Mucosa of rectum (tissue), 2 donors: Measurements from ENCODE around the gene CLEC2L.

ENCODE experiments used
- H3K27ac ChIP-seq, 2 donors: one replicate each; pipeline ENCODE4 v1.7.0; 2013; ENCODE audit warnings: inconsistent platforms in 2 of 2, low read depth in 2 of 2, low read length in 2 of 2
- H3K27me3 ChIP-seq, 2 donors: one replicate each; pipeline ENCODE4 v1.7.0; 2013; ENCODE audit warnings: low read length in 2 of 2; ENCODE audit not compliant: control insufficient read depth in 2 of 2, insufficient read depth in 2 of 2
- H3K36me3 ChIP-seq, 2 donors: one replicate each; pipeline ENCODE4 v1.7.0; 2013; ENCODE audit warnings: low read length in 2 of 2; ENCODE audit not compliant: control insufficient read depth in 2 of 2, insufficient read depth in 2 of 2
- H3K4me1 ChIP-seq, 2 donors: one replicate each; pipeline ENCODE4 v1.7.0; 2013; ENCODE audit warnings: low read length in 2 of 2, mild to moderate bottlenecking in 1 of 2; ENCODE audit not compliant: control insufficient read depth in 2 of 2, insufficient read depth in 2 of 2
- H3K4me3 ChIP-seq, 2 donors: one replicate each; pipeline ENCODE4 v1.7.0; 2013; ENCODE audit warnings: low read length in 2 of 2
- H3K9ac ChIP-seq, 2 donors: one replicate each; pipeline ENCODE4 v1.7.0; 2013; ENCODE audit warnings: low read length in 2 of 2, low read depth in 1 of 2, mild to moderate bottlenecking in 1 of 2
- H3K9me3 ChIP-seq, 2 donors: one replicate each; pipeline ENCODE4 v1.7.0; 2013; ENCODE audit warnings: low read length in 2 of 2; ENCODE audit not compliant: control insufficient read depth in 2 of 2
- donor health status: healthy.
- donor health status: Normal muscosa, but diverticular disease.

CLEC2L gene

DNA sequence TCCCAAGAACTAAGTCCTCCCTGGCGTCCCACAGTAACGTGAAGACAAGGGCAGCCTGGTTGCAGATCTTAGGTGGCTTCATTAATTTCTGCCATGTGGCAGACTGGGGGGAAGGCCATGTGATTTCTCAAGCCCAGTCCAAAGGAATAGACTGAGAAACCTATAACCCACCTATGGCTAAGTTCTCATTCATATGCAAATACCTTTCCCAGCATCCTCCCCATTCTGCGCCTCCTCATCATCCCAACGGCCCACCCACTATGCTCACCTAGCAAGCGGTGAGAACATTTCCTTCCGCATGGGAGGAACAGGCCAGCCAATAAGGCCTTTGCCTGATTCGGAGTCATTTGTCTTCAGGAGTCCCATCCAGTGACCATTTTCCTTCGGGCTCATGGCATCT is 8.2 kb upstream of the CLEC2L start:
- Histone ChIP-seq H3K9ac (no peak overlapping the region), H3K36me3 (no peaks in the 10 kb centered on the region), H3K27ac (no peak overlapping the region), H3K4me3 (no peak overlapping the region), H3K27me3 (no peaks in the 10 kb centered on the region), H3K4me1 (no peaks in the 10 kb centered on the region), H3K9me3 (no peaks in the 10 kb centered on the region)

DNA sequence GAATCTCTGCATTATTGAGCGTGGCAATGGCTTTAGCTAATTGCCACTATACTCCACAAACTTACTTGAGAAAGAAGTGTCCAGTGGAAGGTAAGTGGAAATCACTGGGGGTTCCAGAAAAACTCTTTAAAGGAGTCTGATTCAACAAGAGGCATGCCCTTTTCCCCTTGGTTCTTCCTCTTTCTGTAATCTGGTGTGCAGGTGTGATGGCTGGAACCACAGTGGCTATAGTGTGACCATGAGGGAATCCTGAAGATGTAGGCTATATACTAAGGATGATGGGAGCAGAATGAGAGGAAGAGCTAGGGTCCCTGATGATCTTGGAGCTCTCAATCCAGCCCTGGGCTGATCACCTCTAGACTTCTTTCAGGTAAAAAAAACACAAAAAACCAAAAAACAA is 2.0 kb upstream of the CLEC2L start:
- no peak overlapping the region for H3K9ac ChIP-seq
- H3K36me3 ChIP-seq, result no peaks in the 10 kb centered on the region
- H3K4me1 ChIP-seq, result no peaks in the 10 kb centered on the region
- no peak overlapping the region for H3K4me3 ChIP-seq
- H3K9me3 ChIP-seq, result no peaks in the 10 kb centered on the region
- no peak overlapping the region for H3K27ac ChIP-seq
- peaks cover 15 to 26% of the 10 kb centered on the region in 2 donors for H3K27me3 ChIP-seq

DNA sequence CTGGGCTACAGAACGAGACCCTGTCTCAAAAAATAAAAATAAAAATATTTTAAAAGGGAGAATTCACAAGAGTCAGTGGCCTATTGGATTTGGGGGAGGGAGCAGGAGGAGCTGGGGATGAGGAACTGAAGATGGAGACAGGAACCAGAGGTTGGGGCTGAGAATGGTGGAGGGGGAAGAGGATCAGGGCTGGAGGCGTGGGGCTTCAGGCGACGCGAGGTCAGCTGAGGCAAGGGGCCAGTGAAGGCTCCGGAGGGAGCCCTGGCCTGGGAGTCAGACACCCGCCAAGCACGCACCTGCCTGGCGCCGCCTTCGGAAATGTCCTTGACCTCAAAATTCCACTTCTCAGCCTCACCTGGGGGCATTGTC is 671 bp upstream of the CLEC2L start:
- Histone ChIP-seq H3K4me3 (no peak overlapping the region), H3K9ac (no peak overlapping the region), H3K27ac (no peak overlapping the region), H3K4me1 (no peaks in the 10 kb centered on the region), H3K36me3 (no peaks in the 10 kb centered on the region), H3K27me3 (peaks cover 15 to 26% of the 10 kb centered on the region in 2 donors), H3K9me3 (no peaks in the 10 kb centered on the region)

DNA sequence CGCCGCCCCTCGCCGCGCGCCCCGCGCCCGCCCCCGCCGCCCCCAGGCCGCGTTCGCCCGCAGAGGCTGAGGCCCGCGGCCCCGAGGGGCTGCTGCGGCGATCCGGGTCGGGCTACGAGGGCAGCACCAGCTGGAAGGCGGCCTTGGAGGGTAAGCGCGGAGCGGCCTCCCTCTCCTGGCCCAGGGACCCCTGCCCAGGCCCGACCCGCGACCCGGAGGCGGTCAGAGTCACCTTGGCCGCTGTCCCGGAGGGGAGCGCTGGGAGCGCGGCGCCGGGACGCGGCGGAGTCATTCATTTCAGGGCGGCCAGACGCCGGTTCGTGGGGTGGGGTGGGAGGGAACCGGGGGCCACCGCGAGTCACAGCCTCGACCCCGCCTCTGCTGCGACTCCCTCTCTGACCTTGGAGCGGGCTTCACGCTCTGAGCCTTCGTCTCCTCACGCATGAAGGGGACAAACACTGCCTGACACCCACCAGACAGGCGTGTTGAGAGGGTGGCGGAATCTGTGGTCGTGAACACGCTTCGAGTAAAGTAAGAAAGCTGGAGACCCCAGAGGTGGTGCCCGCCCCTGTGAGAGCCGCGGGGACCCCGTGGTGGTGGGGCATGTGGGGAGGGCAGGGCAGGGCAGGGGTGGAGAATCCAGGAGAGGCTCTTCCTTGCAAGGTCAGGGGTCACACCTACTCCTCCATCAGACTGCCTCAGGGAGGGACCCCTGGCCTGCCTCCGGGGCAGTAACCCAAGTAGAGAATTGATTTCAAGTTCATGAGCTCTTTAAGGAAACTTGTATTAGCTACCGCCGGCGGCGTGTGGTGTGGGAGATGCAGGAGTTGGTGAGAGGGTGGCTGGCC is 707 bp downstream of the CLEC2L start:
- H3K27me3 ChIP-seq, result peaks cover 15 to 26% of the 10 kb centered on the region in 2 donors
- H3K27ac ChIP-seq, result no peak overlapping the region
- no peaks in the 10 kb centered on the region for H3K9me3 ChIP-seq
- no peaks in the 10 kb centered on the region for H3K4me1 ChIP-seq
- H3K9ac ChIP-seq, result no peak overlapping the region
- H3K36me3 ChIP-seq, result no peaks in the 10 kb centered on the region
- H3K4me3 ChIP-seq, result no peak overlapping the region

DNA sequence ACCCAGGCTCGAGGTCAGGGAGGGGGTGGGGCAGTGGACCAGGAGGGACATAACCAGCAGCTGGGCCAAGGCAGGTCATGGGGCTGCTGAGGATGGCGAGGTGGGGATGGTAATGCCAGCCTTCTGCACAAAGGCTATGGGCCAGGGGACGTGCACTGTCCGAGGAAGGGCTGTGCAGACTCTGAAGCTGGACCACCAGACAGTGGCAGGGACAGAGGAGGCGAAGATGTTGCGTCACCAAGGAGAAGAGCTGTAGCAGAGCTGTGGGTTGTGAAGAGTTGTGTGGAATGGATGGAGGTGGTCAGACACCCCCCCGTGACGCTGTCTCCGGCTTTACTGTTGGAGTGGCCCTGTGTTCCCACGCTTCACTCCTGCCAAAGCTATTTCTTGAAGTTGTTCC is 1.8 kb downstream of the CLEC2L start:
- Histone ChIP-seq H3K4me1 (no peaks in the 10 kb centered on the region), H3K27ac (no peak overlapping the region), H3K36me3 (no peaks in the 10 kb centered on the region), H3K4me3 (no peak overlapping the region), H3K9me3 (no peaks in the 10 kb centered on the region), H3K9ac (no peak overlapping the region), H3K27me3 (peaks cover 15 to 26% of the 10 kb centered on the region in 2 donors)

DNA sequence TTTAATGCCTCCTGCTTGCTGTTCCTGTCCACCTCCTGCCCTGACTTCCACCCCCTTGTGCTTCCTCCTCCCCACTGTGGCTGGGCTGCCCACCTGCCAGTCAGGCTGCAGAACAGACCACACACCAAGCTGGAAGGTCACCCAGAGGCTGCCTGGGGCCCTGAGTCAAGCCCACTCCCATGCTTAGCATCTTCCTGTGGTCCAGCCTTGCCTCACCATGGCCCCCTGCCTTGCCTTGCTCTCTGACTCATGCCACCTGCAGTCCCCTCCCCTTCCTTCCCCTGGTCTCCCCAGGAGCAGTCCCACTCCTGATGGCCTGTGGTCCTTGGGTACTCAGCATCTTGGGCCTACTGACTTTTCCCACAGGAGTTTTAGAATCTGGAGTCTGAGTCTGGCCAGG is 2.3 kb downstream of the CLEC2L start:
- H3K27me3 ChIP-seq, result peaks cover 15 to 26% of the 10 kb centered on the region in 2 donors
- H3K4me1 ChIP-seq, result no peaks in the 10 kb centered on the region
- no peak overlapping the region for H3K4me3 ChIP-seq
- no peak overlapping the region for H3K27ac ChIP-seq
- no peaks in the 10 kb centered on the region for H3K9me3 ChIP-seq
- no peak overlapping the region for H3K9ac ChIP-seq
- H3K36me3 ChIP-seq, result no peaks in the 10 kb centered on the region

DNA sequence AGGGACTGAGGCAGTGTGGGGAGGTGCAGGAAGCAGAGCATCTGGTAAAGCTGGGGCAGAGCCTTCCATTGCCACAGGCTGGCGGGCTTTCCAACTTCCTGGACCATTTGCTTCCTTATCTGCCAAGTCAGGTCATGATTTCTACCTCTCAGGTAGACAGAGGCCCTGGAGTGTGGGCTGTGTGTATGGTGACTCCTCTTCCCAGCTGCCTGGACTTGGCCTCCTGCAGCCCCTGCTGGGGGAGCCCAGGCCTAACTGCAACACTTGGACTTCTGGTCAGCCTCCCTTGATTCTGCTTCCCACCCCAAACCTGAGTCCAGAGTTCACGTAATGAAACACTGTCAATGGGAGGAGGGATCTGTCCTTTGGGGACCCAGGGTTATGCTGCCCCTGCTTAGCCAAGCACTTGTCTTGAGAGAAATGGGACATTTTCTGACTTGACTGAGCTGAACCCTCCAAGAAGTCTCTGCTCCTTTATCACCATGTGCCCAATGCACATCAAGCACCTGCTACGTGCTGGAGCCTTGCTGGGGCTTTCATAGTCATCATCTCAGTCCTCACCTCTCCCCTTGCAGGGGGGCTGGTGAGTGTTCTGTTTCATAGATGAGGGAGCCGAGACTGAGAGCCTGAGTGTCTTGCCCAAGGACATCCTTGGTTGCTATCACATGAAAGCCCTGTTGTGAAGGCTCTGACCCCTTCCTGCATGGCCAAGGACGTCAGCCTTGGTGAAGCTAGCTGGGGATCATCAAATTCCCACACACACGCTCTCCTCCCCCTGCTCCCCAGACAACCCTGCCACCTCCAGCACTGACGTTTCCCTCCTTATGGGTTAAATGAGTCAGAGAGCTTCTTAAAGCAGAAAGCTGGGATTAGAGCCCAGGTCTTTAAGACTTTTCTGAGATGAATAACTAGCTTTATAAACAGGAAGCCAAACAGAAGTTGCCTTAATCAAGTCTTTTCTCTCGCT is 3.4 kb downstream of the CLEC2L start:
- Histone ChIP-seq H3K36me3 (no peaks in the 10 kb centered on the region), H3K9ac (no peak overlapping the region)

DNA sequence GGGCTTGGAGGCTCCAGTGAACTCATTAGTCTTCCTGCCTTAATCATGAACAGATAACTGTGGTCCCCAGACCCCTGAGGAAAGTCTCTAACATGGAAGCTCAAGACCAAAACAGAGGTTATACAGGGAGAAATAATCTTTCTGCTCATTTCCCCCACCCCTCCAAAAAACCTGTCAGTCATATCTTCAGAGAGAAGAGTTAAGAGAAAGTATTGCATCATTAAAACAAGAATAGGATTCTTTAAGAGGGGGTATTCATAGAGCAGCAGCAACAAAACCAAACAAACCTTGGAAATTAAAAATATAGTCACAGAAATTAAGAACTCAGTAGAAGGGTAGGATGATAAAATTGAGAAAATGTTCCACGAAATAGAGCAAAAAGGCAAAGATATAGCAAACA is 7.6 kb downstream of the CLEC2L start:
- Histone ChIP-seq H3K9ac (no peak overlapping the region), H3K4me1 (no peaks in the 10 kb centered on the region), H3K9me3 (no peaks in the 10 kb centered on the region), H3K36me3 (no peaks in the 10 kb centered on the region), H3K27ac (no peak overlapping the region), H3K27me3 (no peaks in the 10 kb centered on the region), H3K4me3 (no peak overlapping the region)

More for the DNA sequence above, 3.4 kb downstream of the CLEC2L start:
- Histone ChIP-seq H3K4me3 (no peak overlapping the region), H3K4me1 (no peaks in the 10 kb centered on the region), H3K27ac (no peak overlapping the region), H3K9me3 (no peaks in the 10 kb centered on the region), H3K27me3 (peaks cover 8 to 18% of the 10 kb centered on the region in 2 donors)

DNA sequence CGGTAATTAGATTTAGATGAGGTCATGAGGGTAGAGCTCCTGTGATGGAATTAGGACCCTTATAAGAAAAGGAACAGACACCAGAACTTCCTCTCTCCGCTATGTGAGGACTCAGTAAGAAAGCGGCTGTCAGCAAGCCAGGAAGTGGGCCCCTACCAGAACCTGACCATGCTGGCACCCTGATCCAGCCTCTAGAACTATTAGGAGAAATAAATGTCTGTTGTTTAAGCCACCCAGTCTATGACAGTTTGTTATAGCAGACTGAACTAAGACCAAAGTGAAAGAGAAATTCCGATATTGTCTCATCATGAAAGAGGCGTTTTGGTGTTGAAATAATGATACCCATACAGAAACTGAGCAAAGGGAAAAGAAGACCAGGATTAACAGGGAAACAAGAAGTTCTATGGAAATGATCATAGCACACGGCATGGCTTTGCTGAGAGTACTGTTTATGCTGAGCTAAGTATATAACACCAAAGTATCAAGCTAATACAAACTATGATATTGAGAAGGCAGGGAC is 9.2 kb downstream of the CLEC2L start:
- H3K9ac ChIP-seq, result no peak overlapping the region
- no peaks in the 10 kb centered on the region for H3K27me3 ChIP-seq
- H3K4me1 ChIP-seq, result no peaks in the 10 kb centered on the region
- no peak overlapping the region for H3K4me3 ChIP-seq
- H3K36me3 ChIP-seq, result no peaks in the 10 kb centered on the region
- H3K27ac ChIP-seq, result no peak overlapping the region
- no peaks in the 10 kb centered on the region for H3K9me3 ChIP-seq

DNA sequence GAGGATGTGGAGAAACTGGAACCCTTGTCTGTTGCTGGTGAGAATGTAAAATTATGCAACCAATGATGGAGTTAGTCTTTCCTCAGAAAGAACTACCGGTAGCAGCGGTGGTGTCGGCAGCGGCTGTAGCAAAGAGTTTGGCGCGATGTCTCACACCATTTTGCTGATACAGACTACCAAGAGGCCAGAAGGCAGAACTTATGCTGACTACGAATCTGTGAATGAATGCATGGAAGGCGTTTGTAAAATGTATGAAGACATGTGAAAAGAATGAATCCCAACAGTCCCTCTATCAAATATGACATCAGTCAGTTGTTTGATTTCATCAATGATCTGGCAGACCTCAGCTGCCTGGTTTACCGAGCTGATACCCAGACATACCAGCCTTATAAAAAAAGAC is 10.6 kb downstream of the CLEC2L start:
- no peak overlapping the region for H3K4me3 ChIP-seq
- H3K4me1 ChIP-seq, result no peaks in the 10 kb centered on the region
- no peak overlapping the region for H3K27ac ChIP-seq
- no peaks in the 10 kb centered on the region for H3K9me3 ChIP-seq
- H3K36me3 ChIP-seq, result no peaks in the 10 kb centered on the region
- H3K27me3 ChIP-seq, result no peaks in the 10 kb centered on the region
- no peak overlapping the region for H3K9ac ChIP-seq
